ENCODE data around the gene AARS1. TPM values are rescaled to one million over a fixed set of nuclear protein-coding genes. Genes with fewer than 3 reads are reported as not detected.
"Not testable (repeated sequence)": the region's sequence is repeated elsewhere in the genome, so short reads cannot be mapped to it uniquely, and the experiment has no call there.

AARS1 gene
- total RNA-seq (2014; rRNA removed): 50.8 and 54.3 TPM in 2 replicates
- polyA plus RNA-seq (2012): 76.5 TPM

- DNase-seq (ENCODE audit: low read depth): peak; percentile 100
Observed at GRCh38 chr16:70289229-70290094, at the start of gene AARS1. Gene AARS1 (minus strand): TSS chr16:70289506. CDS start chr16:70282763, 6,743 bp downstream.

DNA sequence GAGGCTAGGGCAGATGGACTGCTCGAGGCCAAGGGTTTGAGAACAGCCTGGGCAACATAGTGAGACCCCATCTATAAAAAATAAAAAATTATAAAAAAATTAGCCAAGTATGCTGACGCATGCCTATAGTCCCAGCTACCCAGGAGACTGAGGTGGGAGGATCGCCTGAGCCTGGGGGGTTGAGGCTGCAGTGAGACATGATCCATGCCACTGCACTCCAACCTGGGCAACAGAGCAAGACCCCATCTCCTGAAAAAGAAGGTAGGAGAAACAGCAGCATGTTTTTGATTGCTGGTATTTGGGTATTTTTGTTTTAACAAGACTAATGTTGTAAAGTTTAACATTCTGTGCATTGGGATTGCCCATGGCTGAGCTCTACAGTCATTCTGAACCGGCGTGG is 48.5 kb upstream of the AARS1 start:
- no peak for DNase-seq (ENCODE audit: low read depth)

DNA sequence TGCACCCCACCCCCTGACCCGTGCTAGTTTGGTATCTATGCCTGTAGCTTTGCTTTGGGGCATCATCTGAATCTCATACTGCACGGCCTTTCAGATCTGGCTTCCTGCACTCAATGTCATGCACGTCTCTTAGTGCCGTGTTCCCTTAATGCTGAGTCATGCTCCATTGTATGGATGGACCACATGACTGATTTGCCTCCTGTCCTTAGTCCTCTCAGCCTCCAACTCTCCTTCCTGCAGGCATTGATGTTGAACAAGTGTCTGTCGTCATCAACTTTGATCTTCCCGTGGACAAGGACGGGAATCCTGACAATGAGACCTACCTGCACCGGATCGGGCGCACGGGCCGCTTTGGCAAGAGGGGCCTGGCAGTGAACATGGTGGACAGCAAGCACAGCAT is 43.4 kb upstream of the AARS1 start:
- not testable (repeated sequence) for DNase-seq (ENCODE audit: low read depth)

DNA sequence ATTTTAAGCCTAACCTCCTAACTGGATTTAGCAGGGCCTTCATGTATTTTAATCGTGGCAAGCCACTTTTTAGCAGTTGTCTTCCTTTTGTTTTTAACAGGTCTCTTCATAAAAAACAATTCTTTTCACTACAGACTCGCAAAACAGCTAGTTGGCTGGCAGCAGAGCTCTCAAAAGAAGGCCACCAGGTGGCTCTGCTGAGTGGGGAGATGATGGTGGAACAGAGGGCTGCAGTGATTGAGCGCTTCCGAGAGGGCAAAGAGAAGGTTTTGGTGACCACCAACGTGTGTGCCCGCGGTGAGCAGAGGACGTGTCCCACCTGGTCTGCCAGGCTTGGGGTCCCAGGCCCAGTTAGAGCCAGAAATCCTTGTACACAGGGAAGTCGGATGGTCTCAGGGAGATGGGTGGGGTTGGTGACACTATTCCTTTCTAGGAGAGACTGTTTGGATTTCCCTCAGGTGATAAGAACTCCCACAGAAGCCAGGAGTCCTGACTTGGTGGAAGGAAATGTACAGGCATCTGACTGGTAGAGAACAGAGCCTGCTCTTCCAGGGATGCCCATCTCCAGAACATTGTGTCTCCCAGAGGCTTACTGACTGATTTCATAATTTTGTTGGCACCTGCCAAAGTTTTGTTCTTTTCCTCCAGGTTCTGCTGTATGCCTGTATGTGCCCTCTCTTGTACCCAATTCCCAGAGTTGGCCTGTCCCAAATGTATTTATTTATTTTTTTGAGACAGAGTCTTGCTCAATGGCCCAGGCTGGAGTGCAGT is 42.5 kb upstream of the AARS1 start:
- DNase-seq (ENCODE audit: low read depth): no peak

DNA sequence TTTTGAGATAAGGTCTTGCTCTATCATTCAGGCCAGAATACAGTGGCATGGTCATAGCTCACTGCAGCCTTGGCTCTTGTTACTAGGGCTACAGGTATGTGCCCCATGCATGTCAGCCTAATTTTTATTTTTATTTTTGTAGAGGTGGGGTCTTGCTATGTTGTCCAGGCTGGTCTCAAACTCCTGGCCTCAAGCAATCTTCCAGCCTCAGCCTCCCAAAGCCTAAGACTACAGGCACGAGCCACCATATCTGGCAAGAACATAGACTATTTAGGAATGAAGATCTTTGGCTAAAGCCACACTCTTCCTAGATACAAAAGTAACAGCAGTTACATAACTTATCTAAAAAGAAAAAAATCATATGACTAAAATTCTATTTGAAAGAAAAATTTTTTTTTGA is 41.8 kb upstream of the AARS1 start:
- no peak for DNase-seq (ENCODE audit: low read depth)

DNA sequence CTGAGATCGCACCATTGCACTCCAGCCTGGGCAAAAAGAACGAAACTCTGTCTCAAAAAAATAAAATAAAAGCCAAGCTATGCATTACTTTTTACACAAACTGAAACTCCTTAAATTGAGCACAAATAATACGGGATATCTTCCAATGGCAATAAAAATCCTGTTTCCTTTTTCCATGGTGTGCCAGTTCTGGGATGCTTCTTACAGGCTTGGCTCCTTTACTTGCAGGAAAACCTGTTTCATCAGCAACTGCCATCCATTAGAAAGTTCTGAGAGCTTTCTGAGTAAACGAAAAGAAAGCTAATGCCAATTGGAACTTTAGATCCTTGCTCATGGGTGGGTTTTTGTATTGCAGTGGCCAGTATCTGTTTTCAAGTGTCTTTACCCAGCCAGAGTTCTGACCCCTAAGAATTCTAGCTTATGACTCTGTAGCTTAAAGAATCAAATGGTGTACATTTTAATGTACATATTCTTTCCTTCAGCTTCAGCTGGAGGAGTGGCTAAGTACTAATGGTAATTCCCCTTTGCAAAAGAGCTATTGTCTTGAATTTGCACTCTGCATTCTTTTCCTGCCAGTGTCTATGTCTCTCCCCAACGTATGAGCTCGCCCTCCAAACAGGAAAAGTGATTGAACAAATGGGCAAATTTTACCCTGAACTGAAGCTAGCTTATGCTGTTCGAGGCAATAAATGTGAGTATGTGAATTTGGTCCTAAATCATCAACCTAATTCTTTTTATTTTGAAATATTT is 35.9 kb upstream of the AARS1 start:
- no peak for DNase-seq (ENCODE audit: low read depth)

GRCh38 chr16:70320121-70320520 is 30.8 kb upstream of the AARS1 start:
- no peak for DNase-seq (ENCODE audit: low read depth)

GRCh38 chr16:70307726-70308125 is 18.4 kb upstream of the AARS1 start:
- not testable (repeated sequence) for DNase-seq (ENCODE audit: low read depth)

GRCh38 chr16:70306880-70307279 is 17.6 kb upstream of the AARS1 start:
- no peak for DNase-seq (ENCODE audit: low read depth)

DNA sequence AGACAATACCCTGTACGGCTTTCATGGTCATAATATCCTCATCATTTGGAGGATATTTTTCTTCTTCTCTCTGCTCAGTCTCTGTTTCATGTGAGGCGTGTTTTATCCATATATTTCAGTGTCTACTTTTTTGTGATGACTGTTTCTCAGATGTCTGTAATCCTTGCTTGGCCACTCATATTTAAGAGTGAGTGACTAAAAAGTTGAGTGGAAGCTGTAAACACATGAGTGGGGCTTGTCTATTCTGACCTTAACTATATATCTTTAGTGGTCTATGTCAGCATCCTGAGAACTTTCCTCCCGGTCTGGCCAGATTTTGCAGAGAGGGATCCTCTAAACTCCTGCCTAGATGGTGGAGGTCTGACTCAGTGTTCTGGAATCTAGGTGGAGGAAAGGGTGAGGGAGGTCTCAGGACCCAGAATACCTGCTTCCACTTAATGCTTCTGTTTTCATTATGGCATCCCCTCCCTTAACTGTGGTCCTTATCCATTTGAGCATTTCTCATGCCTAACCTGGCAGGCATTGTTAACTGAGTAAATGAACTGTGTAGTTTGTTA is 15.7 kb upstream of the AARS1 start:
- DNase-seq (ENCODE audit: low read depth): no peak

DNA sequence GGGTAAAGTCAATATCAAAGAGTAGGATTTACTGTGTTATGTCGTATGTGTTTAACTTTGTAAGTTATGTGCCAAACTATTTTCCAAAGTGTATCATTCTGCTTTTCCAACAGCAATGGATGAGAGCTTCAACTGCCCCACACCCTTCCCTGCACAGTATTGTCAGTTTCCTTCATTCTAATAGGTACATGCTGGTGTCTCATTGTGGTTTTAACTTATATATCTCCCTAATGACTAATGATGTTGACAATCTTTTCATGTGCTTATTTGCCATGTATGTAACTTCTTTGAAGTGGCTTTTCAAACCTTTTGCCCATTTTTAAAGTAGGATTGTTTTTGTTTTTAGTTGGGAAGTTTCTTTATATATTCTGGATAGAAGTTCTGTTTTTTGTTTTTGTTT is 13.4 kb upstream of the AARS1 start:
- no peak for DNase-seq (ENCODE audit: low read depth)

- no peak for DNase-seq (ENCODE audit: low read depth)
Observed at GRCh38 chr16:70301121-70301520, 11.8 kb upstream of the AARS1 start.

GRCh38 chr16:70298988-70299938 is 10.0 kb upstream of the AARS1 start, which contains the start of gene DDX19B:
Gene DDX19B (plus strand): TSS chr16:70299186. CDS start chr16:70299298, 112 bp downstream.
- DNase-seq (ENCODE audit: low read depth): peak; percentile 64

GRCh38 chr16:70295634-70296033 is 6.3 kb upstream of the AARS1 start:
- no peak for DNase-seq (ENCODE audit: low read depth)

DNA sequence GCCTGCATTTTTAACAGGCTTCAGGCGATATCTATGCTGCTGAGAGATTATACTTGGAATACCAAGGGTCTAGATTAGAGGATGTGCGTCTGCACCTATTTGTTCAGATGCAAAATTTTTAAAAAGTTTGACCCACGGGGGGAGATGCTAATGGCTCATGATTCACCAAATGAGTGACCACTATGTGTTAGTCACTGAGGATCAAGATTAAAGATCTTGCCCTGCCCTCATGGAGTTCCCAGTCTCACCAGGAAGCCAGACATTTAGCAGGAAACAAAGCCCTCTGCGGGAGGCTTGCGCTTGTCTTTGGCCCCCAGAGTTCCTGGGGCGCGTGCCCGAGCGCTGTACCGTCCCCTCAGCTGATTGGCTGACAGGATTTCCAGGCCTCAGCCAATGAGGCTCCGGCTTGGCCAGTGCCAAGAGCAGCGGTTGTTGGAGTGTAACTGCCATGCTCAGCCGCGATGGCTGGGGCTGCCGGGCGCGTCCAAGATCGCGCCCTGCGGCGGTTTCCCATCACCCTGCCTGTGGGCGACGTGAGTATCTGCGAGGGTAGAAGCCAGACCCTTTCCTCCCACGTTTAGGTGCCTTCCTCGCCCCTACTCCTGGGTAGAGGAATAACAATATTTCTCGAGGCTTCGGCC is 5.2 kb upstream of the AARS1 start:
- DNase-seq (ENCODE audit: low read depth): no peak

GRCh38 chr16:70292148-70292547 is 2.8 kb upstream of the AARS1 start:
- DNase-seq (ENCODE audit: low read depth): not testable (repeated sequence)

GRCh38 chr16:70290949-70291519 is 1.7 kb upstream of the AARS1 start:
- DNase-seq (ENCODE audit: low read depth): no peak

DNA sequence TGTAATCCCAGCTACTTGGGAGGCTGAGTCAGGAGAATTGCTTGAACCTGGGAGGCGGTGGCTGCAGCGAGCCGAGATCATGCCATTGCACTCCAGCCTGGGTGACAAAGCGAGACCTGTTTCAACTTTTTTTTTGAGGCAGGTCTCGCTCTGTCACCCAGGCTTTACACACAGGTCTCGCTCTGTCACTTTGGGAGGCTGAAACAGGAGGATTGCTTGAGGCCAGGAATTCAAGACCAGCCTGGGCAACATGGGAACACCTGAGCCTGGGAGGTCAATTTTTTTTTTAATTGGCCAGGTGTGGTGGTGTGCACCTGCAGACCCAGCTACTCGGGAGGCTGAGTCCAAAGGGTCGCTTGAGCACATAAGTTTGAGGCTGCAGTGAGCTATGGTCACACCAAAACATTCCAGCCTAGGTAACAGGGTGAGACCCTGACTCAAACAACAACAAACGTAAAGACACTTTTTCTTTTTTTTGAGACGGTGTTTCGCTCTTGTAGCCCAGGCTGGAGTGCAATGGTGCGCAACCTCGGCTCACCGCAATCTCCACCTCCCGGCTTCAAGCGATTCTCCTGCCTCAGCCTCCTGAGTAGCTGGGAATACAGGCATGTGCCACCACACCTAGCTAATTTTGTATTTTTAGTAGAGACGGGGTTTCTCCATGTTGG is 1.9 kb downstream of the AARS1 start:
- DNase-seq (ENCODE audit: low read depth): not testable (repeated sequence)

- DNase-seq (ENCODE audit: low read depth): no peak
Observed at GRCh38 chr16:70276392-70276791, 12.9 kb downstream of the AARS1 start.
